GM19025 (cell line): ENCODE data around the gene RAB25.
"Not testable (repeated sequence)": the region's sequence is repeated elsewhere in the genome, so short reads cannot be mapped to it uniquely, and the experiment has no call there.

Experiments
- ATAC-seq: cut with Tn5 transposase; IDR thresholded peaks from one replicate; pipeline ENCODE4 v1.9.1; 2021; ENCODE audit warnings: mild to moderate bottlenecking, low read depth, moderate library complexity; ENCODE audit not compliant: unreplicated experiment

Gene RAB25

GRCh38 chr1:156060937-156061636 is at the start of gene RAB25:
Gene RAB25 (plus strand): TSS chr1:156061160. CDS start chr1:156061401, 241 bp downstream.
- ATAC-seq, result no peak

- ATAC-seq, result peak; percentile 73
Measured at GRCh38 chr1:156012051-156012817, 48.7 kb upstream of the RAB25 start.

GRCh38 chr1:156014829-156015228 is 46.1 kb upstream of the RAB25 start:
- ATAC-seq, result no peak

- no peak for ATAC-seq
Measured at GRCh38 chr1:156019946-156020292, 41.0 kb upstream of the RAB25 start.

GRCh38 chr1:156020293-156021092 is 40.5 kb upstream of the RAB25 start, which contains the start of gene SSR2:
Gene SSR2 (minus strand): TSS chr1:156020951. CDS start chr1:156020167, 784 bp downstream.
- peak; percentile 94 for ATAC-seq

GRCh38 chr1:156021093-156021428 is 39.9 kb upstream of the RAB25 start:
- ATAC-seq, result no peak

GRCh38 chr1:156021954-156022353 is 39.0 kb upstream of the RAB25 start:
- no peak for ATAC-seq

- no peak for ATAC-seq
Measured at GRCh38 chr1:156024801-156025200, 36.2 kb upstream of the RAB25 start.

- ATAC-seq, result no peak
Measured at GRCh38 chr1:156025876-156026275, 35.1 kb upstream of the RAB25 start.

GRCh38 chr1:156026588-156026987 is 34.4 kb upstream of the RAB25 start:
- ATAC-seq, result no peak

- ATAC-seq, result no peak
Measured at GRCh38 chr1:156033011-156033410, 27.9 kb upstream of the RAB25 start.

GRCh38 chr1:156034991-156035390 is 26.0 kb upstream of the RAB25 start:
- ATAC-seq, result not testable (repeated sequence)

- no peak for ATAC-seq
Measured at GRCh38 chr1:156042828-156043227, 18.1 kb upstream of the RAB25 start.

- ATAC-seq, result no peak
Measured at GRCh38 chr1:156045076-156045475, 15.9 kb upstream of the RAB25 start.

GRCh38 chr1:156048663-156049258 is 12.2 kb upstream of the RAB25 start:
- ATAC-seq, result no peak

- no peak for ATAC-seq
Measured at GRCh38 chr1:156050376-156050775, 10.6 kb upstream of the RAB25 start.

GRCh38 chr1:156051011-156051725 is 9.8 kb upstream of the RAB25 start:
- no peak for ATAC-seq

- ATAC-seq, result no peak
Measured at GRCh38 chr1:156052862-156053767, 7.8 kb upstream of the RAB25 start.
